ENCODE measurements around the gene OR2C3.
"Not testable (repeated sequence)": the region's sequence is repeated elsewhere in the genome, so short reads cannot be mapped to it uniquely, and the experiment has no call there.

Gene OR2C3

DNA sequence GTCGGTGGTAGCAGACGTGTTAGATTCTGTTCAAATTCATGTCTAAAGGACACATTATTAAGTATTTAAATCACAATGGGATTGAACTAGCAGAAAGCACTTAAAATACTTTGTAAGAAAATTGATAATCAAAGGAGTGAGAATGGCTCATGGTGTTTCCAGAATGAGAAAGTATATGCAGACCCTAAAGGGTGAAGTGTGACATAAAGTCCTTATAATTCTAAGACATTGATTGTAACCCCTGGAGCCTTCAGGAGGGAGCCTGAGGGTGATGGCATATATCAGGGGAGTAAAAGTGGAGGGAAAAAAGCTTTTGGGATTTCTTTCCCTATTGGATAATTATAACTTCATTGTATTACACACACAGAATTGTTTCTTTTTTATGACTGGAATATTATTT, at the start of gene OR2C3:
Gene OR2C3 (minus strand): TSS at position 101 of the 400 bp plus-strand sequence. CDS start 3,929 bp downstream, outside the sequence.
- no peak for DNase-seq

DNA sequence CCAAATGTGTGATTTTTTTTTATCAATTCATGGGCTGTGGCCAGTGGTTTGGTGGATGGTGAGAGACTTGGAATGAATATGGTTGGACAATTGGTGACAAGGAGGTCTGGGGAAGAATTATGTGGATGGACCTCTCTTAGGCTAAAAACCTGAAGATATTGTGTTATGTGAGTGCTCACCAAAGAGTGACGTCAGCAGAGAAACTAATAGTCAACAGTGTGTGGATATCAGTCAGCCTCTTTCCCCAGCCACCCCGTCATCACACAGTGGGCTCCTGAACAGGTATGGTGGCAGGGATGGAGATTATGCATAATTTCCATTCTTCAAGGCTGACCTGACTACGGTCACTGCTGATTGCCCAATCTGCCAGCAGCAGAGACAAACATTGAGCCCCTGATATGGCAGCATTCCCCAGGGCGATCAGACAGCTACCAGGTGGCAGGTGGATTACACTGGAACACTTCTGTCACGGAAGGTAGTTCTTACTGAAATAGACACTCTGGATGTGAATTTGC, 42.8 kb upstream of the OR2C3 start:
- DNase-seq: no peak

DNA sequence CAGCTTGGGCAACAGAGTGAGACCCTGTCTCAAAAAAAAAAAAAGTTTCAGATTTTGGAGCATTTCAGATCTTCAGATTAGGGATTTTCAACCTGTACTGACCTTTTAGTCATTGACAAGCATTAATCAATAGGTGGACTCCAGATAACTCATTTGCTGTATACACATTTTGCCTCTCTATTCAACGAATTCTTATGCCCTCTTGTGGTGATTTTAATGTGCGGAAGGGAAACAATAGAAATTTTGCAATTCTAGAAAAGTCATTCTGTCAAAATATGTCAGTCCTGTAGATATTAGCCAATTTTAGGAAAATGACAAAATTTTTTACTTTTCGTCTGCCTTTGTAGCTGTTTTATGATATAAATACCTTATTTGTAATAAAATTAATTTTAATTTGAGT, 40.3 kb upstream of the OR2C3 start:
- peak; percentile 16 for DNase-seq

DNA sequence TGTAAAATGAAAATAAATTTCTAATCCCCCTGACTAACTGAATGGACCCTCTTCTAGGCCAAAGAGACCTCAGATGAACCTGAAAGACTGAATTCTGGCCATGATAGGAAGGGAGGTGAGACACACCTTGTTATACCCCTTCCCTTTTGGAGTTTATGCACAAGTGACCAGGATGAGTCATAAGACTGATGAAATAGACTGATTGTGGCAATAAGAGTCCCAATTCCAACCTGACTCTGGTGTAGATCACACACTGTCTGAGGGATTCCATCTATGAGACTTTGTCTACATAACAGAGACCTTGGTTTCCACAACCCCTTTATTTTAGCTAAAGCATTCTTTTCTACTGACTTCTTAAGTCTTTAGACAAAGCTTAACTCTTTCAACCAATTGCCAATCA, 38.4 kb upstream of the OR2C3 start:
- DNase-seq: no peak

GRCh38 chr1:247574236-247574635, 38.0 kb upstream of the OR2C3 start:
- no peak for DNase-seq

GRCh38 chr1:247562198-247562597, 26.0 kb upstream of the OR2C3 start:
- no peak for DNase-seq

DNA sequence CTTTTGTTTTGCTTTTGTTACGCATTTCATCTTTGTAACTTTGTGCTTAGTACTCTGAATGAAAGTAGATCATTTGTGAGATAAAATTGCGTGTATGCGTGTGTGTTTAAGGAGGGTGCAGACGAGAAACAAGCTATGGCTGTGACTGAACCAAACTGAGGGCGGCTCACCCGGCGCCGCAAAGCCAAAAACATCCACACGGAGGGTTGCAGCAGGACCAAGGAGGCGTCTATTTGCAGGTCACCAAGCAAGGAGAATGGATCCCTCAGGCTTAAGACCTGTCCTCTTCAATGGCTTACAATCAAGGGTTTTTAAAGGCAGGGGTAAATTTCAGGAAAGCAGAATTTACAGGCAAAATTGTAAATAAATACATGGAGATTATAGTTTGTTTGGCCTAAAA, 25.5 kb upstream of the OR2C3 start:
- DNase-seq: no peak

- DNase-seq: no peak
These were observed 21.9 kb upstream of the OR2C3 start for GRCh38 chr1:247557926-247558674.

DNA sequence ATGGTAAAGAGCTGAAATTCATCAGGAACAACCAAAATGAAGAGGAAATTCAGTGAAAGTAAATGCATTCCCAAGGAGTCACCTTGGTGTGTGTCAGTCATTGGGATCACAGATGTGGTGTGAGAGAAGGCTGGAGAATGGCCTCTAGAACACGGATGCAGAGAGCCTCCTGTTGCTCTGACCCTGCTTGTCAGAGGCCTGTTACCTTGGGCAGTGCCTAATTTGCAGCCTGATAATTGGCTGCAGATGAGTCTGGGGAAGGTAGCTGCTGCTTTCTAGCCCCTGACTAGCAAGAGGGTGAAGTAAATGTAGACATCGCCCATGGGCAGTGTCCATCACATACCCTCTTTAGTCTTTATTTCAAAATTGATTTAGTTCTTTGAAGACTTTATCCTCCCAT, 16.0 kb upstream of the OR2C3 start:
- no peak for DNase-seq

DNA sequence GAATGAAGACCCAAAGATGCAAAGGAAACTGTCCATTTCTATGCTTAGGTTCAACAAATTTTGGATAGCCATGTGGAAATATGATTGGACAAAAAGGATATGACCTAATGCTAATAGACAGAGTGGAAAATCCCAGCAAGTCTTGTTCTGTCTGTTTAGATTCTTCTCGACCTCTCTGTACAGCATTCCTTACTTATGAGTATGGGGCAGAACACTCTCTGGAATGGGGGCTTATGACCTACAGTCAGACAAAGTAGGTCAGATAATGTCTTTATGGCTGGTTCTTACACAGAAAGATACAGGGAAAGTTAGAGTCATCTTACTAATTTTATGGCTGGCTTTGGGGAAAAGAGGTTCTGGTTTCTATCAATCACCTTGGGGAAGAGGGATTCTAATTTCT, 15.5 kb upstream of the OR2C3 start:
- no peak for DNase-seq

DNA sequence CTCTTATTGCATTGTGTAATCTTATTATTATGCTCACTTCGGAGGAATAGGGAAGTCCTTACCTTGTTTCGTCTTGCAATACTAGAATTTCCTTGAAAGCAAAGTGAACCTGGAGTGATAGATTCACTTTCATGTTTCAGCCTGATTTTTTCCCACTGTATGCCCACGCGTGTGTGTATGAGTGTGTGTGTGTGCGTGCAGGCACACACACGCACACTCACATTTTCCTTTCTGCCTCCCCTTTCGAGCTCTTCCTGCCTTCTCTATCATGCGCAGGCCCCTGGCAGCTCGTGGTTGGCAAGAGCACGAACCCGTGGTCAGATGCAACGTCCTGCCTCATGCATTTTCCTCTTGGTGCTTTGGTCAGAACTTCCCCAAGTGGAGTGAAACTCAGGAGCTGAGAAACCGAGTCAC, 12.5 kb upstream of the OR2C3 start, which contains the start of gene GCSAML:
Gene GCSAML (plus strand): TSS at position 366 of the 414 bp plus-strand sequence. CDS start 58 bp downstream, outside the sequence.
- DNase-seq: no peak

DNA sequence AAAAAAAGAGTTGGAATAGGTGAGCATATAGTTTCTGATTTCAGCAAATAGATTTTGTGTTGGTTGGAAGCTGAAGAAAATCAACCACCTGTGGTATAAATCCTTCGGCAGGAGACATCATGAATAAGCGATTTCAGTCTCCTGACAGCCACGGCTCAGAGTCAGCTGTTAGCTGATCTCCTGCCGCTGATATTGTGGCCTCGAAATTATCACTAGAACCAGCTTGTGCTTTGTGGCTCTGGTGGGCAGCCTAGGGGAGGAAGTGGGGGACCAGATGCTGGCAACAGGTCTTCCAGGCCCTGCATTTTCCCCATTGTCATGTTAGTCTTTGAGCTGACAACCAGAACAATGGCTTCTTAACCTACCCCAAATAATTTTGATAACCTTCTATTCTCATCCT, 11.9 kb upstream of the OR2C3 start:
- DNase-seq: no peak

- DNase-seq: no peak
These were observed 6.6 kb upstream of the OR2C3 start for GRCh38 chr1:247542811-247543210.

GRCh38 chr1:247540581-247540980, 4.3 kb upstream of the OR2C3 start:
- DNase-seq: no peak

- no peak for DNase-seq
These were observed 3.0 kb upstream of the OR2C3 start for GRCh38 chr1:247539215-247539614.

- DNase-seq: no peak
These were observed 2.3 kb upstream of the OR2C3 start for GRCh38 chr1:247538561-247538960.

DNA sequence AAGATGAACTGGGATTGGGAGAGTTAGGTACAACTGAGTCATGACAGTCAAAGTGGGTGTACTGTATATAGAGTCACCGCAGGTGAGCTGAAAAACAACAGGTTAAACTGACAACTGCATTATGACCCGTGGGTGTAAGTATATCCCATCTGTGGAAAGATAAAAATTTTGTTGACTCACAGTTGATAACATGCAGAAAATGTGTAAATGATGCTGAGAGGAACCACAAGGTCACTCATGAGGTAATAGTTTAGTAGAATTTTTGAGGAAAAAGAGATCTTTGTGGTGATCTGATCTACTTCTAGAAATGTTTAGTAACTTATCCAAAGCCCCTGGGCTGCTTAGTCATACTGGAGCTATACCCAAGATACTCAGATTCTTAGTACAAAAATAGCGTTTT, 838 bp downstream of the OR2C3 start:
- peak; percentile 1 for DNase-seq

DNA sequence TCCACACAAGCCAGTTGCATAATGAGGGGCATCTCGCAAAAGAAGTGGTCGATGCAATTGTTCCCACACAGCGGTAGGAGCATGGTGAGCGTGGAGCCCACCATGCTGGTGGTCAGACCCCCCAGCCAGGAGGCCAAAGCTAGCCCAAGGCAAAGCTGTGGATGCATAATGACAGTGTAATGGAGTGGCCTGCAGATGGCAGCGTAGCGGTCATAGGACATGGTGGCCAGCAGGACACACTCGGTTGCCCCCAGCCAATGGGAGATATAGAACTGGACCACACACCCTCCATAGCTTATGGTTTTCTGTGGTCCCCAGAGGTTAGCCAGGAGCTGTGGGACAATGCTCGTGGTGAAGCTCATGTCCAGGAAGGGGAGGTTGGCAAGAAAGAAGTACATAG, 4.3 kb downstream of the OR2C3 start:
- DNase-seq: no peak

GRCh38 chr1:247530785-247531184, 5.5 kb downstream of the OR2C3 start:
- DNase-seq: no peak

GRCh38 chr1:247529771-247530355, 6.4 kb downstream of the OR2C3 start:
- DNase-seq: no peak

DNA sequence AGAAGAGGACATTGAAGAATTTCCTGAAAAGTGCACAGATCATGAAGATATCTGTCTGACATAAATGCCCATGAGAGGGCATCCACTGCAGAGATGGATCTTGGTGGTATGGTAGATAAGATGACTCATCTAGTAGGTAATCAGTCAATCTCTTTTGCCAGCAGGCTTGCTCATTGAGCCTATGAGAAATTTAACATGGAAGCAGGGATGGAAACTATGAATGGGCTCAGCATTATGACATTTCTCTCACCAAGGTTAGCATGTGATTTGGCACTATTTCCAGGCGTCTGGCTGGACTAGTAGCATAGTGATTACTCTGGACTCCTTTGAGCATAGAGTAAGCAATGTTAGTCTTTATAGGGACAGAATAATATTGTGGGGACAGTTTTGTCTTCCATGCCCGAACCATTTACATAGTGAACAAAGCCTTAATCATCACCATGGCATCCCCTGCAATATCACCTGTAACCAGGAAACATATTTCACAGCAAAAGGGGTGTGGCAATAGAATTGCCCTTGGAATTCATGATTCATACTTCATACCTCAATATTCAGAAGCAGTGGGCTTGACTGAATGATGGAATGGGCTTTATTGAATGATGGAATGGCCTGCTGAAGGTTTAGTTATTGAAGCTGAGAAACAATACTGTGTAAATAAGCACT, 7.3 kb downstream of the OR2C3 start:
- DNase-seq: peak; percentile 1

DNA sequence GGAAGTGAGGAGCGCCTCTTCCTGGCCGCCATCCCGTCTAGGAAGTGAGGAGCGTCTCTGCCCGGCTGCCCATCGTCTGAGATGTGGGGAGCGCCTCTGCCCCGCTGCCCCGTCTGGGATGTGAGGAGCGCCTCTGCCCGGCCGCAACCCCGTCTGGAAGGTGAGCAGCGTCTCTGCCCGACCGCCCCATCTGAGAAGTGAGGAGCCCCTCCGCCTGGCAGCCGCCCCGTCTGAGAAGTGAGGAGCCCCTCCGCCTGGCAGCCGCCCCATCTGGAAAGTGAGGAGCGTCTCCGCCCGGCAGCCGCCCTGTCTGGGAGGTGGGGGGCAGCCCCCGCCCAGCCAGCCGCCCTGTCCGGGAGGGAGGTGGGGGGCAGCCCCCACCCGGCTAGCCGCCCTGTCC, 14.4 kb downstream of the OR2C3 start:
- DNase-seq: not testable (repeated sequence)

GRCh38 chr1:247518613-247518891, 17.7 kb downstream of the OR2C3 start:
- DNase-seq: no peak

Measured in activated CD4-positive, alpha-beta T cell treated with anti-CD3 and anti-CD28 coated beads, Interleukin-10, Interleukin-2, amounts not matched to agents 100 ng/mL and 50 ng/mL, durations not matched to agents 16 hours and 8 hours (primary cell).